Measurements from ENCODE around the gene HRH1.
"Not testable (repeated sequence)": the region's sequence is repeated elsewhere in the genome, so short reads cannot be mapped to it uniquely, and the experiment has no call there.

HRH1 gene

DNA sequence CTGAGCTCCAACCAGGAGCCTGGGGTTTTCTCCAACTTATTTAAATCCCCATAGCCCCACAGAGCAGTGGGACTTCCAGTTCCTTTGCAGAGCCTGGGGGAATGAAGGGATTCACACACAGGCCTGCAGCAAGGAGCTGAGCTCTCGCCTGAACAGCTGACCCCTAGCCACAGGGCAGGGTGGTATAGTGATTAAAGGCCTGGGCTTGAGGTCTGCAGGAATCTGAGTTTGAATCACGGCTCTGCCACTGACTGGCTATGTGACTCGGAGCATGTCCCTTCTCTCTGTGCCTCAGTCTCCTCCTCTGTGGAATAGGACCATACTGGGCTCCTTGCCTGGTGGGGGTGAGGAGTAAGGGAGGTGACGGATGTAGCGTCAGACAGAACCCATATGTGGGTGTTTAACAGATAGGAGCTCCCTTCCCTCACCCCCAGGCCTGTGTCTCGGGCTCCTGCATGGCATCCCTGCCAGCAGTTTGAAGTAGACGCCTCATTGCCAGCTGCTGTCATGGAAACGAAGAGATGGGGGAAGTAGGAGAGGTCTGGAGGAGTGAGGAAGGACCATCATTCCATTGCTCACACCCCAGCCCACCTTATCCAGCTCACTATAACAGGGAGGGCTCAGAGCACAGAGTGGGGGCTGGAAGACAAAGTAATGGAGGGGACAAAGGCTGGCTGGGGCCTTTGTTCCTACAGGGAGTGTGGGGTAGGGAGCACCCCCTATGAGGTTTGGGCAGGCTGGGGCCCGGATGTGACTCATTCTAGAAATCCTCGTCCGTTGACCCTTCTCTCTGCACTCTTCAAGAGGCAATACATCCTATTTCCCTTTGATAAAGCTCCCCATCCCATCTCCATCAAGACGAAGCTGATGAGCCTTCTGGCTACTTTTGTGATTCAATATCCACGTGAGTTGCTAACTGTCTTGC, 14.8 kb downstream of the HRH1 start:
- DNase-seq (ENCODE audit: low spot score): no peak

DNA sequence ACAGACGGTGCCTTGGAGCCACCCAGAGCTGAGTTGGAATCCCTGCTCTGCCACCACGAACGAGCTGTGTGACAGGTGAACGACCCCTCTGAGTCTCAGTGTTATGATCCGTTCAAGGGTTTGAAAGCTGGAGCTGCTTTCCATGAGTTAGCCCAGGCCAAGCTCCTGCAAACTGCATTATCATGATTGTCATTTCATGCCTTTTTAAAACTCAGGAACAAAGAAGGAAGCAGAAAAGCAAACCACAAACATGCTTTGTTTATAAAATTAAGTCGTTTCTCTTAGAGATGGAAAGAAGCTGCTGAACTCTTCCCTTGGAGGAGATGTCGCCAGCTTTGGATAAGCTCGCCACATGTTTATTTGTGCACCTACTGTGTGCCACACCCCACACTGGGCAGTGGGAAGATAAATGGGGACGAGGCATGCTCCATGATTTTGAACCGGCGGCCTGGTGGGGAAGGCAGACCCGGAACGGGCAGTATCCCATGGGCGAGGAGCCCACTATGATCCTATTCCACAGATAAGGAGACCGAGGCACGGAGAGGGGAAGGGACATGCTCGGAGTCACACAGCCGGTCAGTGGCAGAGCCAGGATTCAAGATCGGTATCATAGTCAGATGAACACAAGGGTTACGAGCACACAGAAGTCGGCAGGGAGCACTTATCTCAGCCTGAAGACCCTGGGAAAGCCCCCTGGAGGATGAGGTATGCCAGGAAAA, 15.9 kb downstream of the HRH1 start:
- no peak for DNase-seq (ENCODE audit: low spot score)

DNA sequence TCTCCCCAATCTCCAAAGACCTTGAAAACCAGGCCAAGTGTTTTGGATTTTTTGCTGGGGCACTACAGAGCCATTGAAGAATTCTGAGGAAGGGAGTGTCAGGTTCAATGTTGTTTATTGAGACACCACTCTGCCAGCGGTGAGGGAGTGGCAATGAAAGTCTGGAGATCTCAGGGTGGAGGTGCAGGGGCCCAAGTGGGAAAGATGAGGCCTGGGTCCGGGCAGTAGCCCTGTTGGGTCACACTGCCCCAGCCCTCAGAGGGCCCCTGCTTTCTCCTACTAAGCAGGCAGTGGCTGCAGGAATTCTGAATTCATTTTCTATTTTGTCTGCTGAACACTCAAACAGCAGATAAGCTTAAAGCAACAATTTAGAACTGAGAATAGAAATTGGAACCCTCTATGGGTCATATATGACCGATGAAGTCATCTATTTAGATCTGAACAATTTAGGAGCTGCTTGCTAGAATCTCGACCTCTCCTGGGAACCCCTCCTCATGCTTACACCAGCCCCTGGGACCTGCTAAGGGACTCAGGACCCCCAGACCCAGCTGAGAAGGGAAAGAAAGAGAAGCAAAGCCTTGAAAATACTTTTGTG, 17.9 kb downstream of the HRH1 start:
- no peak for DNase-seq (ENCODE audit: low spot score)

DNA sequence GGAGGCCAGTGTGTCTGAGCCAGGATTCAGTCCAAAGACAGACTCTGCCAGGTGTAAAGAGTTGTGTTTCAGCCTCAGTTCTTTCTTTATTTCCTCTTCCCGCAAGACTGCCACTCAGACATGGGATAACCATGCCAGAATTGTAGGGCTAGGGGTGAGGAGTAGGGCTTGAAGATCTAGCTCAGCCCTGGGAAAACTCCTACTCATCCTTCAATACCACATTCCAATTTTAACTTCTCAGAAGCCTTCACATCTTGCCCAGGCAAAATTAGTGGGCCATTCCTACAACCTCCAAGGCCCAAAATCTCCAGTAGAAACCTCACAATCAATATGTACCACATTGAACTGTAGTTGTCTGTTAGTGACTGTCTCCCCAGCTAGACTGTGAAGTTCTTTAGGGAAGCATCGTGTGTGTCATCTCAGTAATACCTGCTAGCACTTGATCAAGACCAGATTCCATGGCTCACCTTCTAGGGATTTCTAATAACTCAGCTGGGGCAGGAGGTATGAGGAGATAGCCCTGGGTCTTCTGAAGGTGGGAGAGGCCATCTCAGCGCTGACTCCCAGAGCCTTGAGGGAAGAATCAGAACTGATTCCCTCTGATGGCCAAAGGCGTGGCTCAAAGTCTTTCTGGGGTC, 19.7 kb downstream of the HRH1 start:
- DNase-seq (ENCODE audit: low spot score): no peak

DNA sequence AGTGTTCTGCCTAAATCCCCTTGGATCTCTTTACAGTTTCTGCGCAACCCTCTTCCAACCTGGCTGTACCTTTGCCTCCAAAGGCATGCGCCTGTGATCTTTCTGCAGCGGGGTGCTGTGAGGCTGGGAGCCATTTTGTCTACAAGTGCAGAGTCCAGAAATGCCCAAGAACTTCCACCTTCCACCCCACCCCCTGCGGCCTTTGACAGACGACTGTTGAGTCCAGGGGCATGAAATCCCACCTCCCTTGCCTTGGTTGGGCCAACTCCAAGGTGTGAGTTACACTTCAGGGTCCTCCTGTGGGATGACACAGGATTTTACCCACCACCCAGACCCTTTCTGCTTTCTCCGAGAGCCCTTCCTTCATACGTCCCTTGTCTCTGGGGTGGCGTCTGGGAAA, 24.1 kb downstream of the HRH1 start:
- DNase-seq (ENCODE audit: low spot score): no peak

DNA sequence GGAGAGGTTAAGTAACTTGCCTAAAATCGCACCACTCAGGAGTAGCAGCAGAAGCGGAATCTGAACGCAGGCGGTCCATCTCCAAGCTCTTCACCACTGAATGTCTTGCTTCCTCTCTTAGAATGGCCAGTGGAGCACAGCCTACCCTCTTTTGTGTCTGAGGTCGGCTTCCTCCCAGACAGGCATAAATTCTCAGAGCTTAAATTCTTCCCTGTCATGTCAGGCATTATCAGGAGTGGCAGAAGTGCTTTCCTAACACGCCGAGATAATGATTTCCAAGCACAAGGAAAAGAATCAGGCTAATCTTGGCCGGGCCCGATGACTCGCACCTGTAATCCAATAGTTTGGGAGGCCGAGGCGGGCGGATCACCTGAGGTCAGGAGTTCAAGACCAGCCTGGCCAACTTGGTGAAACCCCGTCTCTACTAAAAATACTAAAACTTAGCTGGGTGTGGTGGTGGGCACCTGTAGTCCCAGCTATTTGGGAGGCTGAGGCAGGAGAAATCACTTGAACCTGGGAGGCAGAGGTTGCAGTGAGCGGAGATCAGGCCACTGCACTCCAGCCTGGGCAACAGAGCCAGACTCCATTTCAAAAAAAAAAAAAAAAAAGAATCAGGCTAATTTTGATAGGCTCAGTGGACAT, 30.2 kb downstream of the HRH1 start:
- DNase-seq (ENCODE audit: low spot score): not testable (repeated sequence)

DNA sequence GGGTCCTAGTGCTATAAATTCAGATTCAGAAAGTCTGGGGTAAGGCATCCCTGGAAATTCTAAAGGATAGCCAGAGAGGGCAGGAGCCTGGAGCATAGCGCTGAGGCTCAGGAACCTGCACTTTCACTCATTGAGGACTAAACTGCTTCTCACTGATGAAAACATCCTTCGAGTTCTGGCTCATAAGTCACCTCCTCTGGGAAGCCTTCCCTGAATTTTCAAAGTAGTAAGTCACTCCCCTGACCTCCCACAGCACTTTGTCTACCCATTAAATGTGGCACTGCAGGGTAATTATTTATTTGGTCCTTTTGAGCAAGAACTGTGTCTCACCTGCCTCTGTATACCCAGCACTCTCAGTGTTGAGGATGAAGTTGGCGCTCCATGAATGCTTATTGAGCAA, 30.9 kb downstream of the HRH1 start:
- no peak for DNase-seq (ENCODE audit: low spot score)

DNA sequence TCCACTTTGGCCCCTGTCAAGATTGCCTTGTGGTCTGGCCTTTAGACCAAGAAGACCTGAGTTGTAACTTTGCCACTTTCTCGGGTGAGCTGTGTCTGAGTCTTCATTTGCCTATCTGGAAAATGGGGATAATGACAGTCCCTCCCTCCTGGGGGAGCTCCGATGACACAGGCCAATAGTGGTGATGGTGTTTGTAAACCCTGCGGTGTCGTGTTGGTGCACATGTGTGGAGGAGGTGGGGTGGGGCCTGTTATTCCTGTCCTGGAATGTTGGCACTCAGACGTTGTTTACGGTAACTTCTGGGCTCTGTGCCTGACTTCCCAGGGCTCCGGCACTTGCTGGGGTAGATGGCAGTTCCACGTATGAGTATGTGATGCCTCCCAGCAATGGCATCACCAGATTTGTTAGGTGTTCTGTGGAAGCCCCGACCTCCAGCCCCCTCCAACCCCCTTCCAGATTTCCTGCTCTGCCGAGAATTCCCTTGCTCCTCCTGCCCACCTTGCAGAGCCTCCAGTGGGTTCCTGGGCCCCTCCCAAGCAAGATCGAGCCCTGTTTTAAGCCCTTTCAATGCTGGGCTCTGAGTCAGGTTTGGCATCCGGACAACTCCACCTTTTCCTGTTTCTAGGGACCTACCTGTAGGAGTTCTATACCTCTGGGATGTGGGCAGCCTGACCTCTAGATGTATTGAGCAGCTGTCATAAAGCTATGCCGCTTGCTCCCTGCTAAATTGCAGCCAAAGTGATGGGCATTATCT, 31.4 kb downstream of the HRH1 start:
- no peak for DNase-seq (ENCODE audit: low spot score)

DNA sequence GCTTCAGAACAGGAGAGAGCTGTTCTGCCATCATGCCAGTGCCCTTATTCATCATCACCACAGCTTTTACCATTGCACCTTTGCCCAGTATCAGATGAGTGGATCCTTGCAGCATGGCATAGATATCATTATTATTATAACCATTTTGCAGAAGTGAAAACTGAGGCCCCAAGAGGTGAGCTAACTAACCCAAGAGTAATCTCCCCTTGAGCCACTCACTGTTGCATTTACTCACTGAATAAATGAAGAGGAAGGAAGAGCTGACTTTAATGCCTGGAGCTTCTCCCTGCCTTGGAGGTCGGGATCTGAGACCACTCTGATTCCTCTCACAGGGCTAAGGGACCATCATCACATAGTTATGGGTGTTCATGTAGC, 32.0 kb downstream of the HRH1 start:
- DNase-seq (ENCODE audit: low spot score): no peak

DNA sequence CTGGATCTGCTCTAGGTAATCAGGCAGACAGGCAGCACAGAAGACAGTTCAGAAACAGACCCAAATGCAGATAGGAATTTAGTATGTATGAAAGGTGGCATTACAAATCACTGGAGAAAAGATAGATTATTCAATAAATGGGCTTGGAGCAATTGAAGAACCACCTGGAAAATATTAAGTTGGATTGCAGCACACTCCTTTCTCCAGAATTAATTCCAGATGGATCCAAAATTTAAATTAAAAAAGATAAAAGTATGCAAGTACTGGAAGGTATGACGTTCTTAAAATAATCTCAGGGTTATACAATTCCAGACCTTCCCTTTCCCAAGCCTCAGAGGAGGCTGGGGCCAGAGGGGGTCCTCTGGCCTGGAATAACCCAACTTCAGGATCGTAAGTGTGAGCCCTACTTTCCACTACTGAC, 32.5 kb downstream of the HRH1 start:
- DNase-seq (ENCODE audit: low spot score): no peak

DNA sequence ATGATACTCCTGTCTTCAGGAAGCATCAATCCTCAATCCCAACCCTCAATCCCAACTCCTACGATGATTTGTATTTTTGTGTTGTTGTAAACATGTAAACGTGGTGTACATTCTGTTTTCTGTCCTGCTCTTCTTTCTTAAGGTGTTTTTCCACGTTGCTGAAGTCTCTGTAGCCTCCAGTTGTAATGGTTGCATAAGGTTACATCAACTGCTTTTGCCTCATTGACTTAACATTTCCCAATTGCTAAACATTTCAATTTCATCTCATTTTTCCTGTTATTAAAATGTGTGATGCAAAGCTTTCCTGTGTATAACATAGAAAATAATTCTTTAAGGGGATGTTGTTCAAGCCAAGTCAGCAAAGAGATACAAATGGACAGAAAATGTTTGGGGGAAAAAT, 33.4 kb downstream of the HRH1 start:
- no peak for DNase-seq (ENCODE audit: low spot score)

DNA sequence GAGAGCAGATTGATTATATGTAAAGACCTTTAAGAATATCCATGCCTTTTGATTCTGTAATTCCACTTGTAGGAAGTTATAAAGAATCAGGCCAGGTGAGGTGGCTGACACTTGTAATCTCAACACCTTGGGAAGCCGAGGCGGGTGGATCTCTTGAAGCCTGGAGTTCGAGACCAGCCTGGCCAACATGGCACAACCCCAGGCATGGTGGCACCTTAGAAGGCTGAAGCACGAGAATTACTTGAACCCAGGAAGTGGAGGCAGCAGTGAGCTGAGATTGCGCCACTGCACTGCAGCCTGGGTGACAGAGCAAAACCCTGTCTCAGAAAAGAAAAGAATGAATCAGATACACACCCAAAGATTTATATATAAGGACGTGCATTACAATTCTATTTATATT, 33.9 kb downstream of the HRH1 start:
- DNase-seq (ENCODE audit: low spot score): no peak

DNA sequence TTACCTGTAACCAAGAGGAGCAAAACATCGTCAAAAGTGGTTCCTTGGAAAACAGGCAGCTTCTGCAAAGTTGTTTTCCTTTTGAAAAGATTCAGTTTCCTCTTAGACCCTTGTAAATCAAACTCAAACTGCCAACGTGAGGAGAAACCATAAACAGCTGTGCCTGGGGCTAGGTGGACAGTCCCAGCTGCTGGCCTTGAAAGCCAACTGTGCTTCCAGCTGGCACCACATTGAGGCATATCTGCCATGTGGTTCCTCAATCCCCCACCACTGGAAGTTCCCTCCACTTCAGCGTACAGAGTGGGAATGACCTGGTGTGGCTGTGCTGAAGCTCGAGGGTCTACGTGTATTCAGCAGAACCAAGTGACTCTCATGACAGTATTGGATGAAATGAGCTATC, 40.9 kb downstream of the HRH1 start:
- no peak for DNase-seq (ENCODE audit: low spot score)

DNA sequence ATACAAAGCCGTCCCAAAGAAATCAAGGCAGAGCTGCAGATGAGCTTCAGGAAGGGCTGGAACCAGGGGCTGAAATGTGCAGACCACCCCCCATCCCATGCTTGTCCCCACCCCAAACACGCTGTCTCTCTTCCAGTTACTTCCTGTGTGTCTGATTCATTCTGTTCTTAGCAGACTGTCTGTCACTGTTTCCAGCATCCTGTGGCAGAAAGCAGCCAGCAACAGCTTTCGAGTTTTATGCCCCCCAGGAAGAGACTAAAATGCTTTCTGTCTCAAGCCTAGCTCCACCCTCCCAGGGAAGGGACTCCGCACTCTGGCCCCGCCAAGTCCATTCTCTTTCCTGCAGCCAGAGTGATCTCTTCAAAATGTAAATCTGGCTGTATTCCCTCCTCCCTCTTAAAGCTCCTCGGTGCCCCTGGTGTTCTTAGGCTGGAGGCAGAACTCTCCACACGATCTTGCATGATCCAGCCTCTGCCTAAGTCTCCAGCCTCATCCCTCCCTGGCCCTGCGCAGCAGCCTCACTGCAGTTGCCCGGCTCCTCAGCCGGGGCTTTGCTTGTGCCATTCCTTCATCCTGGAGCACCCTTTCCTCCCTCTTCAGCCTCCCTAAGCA, 41.5 kb downstream of the HRH1 start:
- DNase-seq (ENCODE audit: low spot score): no peak

DNA sequence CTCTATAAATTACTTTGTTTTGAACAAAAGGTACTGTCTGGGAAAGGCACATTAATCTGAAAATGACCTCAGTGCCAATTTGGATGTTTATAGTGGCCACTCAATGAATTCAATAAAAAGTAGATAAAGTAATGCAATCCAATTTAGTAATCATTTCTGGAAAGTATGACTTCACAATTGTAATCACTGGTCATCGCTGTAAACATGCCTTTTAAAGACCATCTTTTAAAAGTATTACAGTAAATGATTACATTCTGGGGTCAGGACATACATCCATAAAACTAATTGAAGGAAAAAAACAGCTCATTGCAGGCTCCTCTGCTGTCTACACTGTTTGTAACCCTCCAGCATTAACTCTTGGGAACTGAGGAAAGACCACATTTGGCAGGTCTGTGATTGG, 43.2 kb downstream of the HRH1 start:
- no peak for DNase-seq (ENCODE audit: low spot score)

DNA sequence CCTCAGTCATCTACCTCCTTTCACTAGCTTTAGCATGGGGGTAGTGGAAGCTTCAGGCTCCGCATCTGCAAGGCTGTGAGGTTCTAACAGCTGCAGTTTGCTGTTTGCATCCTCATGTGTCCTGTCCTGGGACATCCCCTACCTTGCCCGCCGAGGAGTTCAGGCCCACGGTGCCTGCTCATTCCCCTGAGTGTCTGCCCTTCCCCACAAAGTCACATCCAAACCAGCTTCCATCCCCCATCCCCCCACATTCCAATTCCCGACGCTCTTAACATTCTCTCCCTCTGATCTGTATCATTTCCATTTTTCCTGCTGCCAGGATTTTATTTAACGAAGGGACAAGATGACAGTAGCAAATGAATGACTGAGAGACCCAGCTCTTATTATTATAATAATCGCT, 43.8 kb downstream of the HRH1 start:
- no peak for DNase-seq (ENCODE audit: low spot score)

DNA sequence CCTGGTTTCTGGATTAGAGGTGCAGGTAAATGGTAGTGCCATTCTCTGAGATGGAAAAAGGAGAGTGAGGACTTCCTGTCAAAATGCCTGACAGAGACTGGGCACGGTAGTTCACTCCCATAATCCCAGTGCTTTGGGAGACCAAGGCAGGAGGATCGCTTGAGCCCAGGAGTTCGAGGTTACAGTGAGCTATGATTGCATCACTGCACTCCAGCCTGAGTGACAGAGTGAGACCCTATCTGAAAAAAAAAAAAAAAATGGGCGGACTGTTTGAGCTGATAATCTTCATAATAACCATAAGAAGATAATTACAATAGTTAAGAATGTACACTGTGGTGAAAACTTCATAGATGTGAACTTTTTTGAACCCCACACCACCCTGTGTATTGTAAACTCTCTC, 44.2 kb downstream of the HRH1 start:
- DNase-seq (ENCODE audit: low spot score): no peak

DNA sequence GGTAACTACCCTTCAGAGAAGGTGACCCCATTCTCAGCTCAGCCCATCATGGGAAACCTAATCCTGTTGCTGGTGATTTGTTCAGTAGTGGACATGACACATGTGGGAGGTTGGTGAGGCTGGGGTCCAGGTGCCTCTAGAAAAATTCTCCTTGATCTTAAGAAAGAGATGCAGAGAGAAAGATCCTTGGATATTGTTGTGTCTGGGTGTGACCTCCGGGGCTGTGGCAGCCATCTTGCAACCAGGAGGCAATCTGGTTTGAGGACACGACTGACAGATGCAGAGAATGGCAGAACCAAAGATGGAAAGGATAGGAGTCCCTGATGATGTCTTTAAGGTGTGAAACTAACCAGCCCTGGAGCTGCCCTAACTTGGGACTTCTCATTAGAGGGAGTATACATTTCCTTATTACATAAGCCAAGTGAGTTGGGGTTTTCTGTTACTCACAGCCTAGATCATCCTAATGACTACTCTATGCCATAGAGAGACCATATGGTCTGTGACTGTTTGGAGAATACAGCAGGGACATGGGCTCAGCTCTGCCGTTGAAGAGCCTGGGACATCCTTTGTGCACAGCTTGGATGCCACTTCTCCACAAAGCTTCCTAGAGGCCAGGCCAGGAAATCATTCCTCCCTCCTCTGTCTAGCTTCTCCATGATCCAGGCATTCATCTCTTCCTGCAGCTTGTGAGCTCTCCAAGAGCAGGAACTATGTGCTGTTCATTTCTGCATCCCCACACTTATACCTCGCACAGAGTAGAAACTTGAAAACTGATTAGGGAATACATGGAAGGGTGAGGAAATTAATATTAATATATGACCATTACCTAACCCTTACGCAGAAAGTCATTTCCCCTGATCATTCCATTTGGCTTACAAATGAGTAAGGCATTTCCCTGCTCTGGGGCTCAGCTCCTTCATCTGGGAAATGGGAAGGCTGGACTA, 45.9 kb downstream of the HRH1 start:
- no peak for DNase-seq (ENCODE audit: low spot score)

DNA sequence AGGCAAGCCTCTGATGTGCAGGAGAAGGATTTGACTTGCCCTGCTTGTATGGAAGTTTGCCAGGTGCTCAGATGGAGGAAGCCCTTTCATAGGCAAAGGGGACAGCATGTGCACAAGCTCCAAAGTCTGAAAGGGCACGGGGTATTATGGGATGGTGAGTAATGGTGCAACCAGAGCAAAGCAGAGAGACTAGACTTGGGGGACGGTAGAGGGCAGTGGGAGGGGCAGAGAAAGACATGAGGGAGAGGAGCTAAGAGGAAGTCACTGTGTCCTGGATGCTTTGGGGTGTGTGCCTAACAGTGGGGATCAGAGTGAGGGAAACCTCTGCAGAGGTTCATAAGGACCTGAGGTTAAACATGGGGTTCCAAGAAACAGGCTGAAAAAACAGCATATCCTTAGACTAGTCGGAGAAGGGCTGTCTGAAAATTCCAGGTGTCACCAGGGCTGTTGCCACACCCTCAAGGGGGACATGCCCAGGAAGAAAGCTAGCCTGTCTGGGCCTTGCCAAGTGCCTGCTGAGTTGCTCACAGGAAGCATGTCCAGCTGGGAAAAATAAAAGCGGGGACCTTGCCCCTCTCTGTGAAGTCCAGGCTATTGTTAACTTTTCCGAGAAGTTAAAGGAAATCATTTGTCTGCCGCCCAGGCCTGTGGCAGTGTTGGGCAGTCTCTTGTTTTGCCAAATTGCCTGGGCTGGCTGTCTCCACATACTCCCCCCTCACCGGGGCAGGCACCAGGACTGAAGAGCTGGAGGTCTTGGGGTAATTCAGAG, 47.1 kb downstream of the HRH1 start:
- no peak for DNase-seq (ENCODE audit: low spot score)
